COLO668 (cell line): ENCODE data around the gene PCDH7.

Experiments
- DNase-seq: peaks from one replicate; lab custom pipeline; 2025; ENCODE audit not compliant: unreplicated experiment; lab: John Stamatoyannopoulos, UW

PCDH7 gene

GRCh38 chr4:30776921-30777415, 56.8 kb downstream of the PCDH7 start:
- DNase-seq: no peak
